ENCODE measurements around the gene NOXO1. TPM values are rescaled to one million over a fixed set of nuclear protein-coding genes. Genes with fewer than 3 reads are reported as not detected.

Gene NOXO1
- total RNA-seq, 1 donor from 2014 or later, result 0.13 TPM

- no peak for DNase-seq (ENCODE audit: low read depth in 2 of 2)
These were observed 17.1 kb upstream of the NOXO1 start for GRCh38 chr16:1998360-1998835.

GRCh38 chr16:1997494-1998359 is 16.5 kb upstream of the NOXO1 start:
- DNase-seq (ENCODE audit: low read depth in 2 of 2), result no peak

GRCh38 chr16:1993731-1994131 is 12.5 kb upstream of the NOXO1 start:
- DNase-seq (ENCODE audit: low read depth in 2 of 2), result no peak

GRCh38 chr16:1992704-1993317 is 11.5 kb upstream of the NOXO1 start:
- DNase-seq (ENCODE audit: low read depth in 2 of 2), result no peak

GRCh38 chr16:1991948-1992703 is 10.9 kb upstream of the NOXO1 start:
- DNase-seq (ENCODE audit: low read depth in 2 of 2), result peak; percentile 79 to 95

GRCh38 chr16:1991588-1991947 is 10.3 kb upstream of the NOXO1 start:
- DNase-seq (ENCODE audit: low read depth in 2 of 2), result no peak

GRCh38 chr16:1991135-1991551 is 9.9 kb upstream of the NOXO1 start:
- no peak for DNase-seq (ENCODE audit: low read depth in 2 of 2)

- no peak for DNase-seq (ENCODE audit: low read depth in 2 of 2)
These were observed 9.3 kb upstream of the NOXO1 start for GRCh38 chr16:1990351-1991134.

- DNase-seq (ENCODE audit: low read depth in 2 of 2), result no peak
These were observed 8.8 kb upstream of the NOXO1 start for GRCh38 chr16:1990101-1990350.

- DNase-seq (ENCODE audit: low read depth in 2 of 2), result no peak
These were observed 8.2 kb upstream of the NOXO1 start, which contains the start of gene SYNGR3 for GRCh38 chr16:1989209-1990100. Gene SYNGR3 (plus strand): TSS chr16:1989970. CDS start chr16:1990103, 133 bp downstream.

- no peak for DNase-seq (ENCODE audit: low read depth in 2 of 2)
These were observed 5.9 kb upstream of the NOXO1 start for GRCh38 chr16:1987198-1987597.

- DNase-seq (ENCODE audit: low read depth in 2 of 2), result no peak
These were observed 4.3 kb upstream of the NOXO1 start for GRCh38 chr16:1985466-1986150.

- peak in 1 of 2 donors; percentile 34 for DNase-seq (ENCODE audit: low read depth in 2 of 2)
These were observed 3.3 kb upstream of the NOXO1 start for GRCh38 chr16:1984347-1985225.

GRCh38 chr16:1983544-1984346 is 2.5 kb upstream of the NOXO1 start, which contains the start of gene GFER:
Gene GFER (plus strand): TSS chr16:1984193. CDS start chr16:1984219, 26 bp downstream.
- peak; percentile 85 to 95 for DNase-seq (ENCODE audit: low read depth in 2 of 2)

GRCh38 chr16:1982991-1983543 is 1.8 kb upstream of the NOXO1 start:
- no peak for DNase-seq (ENCODE audit: low read depth in 2 of 2)

GRCh38 chr16:1982013-1982433 is 754 bp upstream of the NOXO1 start:
- no peak for DNase-seq (ENCODE audit: low read depth in 2 of 2)

GRCh38 chr16:1980770-1981087 is 540 bp downstream of the NOXO1 start:
- no peak for DNase-seq (ENCODE audit: low read depth in 2 of 2)

All from dermis microvascular lymphatic vessel endothelial cell (primary cell).